Ishikawa (cell line): ENCODE results near the gene SH3TC2.

Experiments
- CEBPB ChIP-seq: IDR thresholded peaks from 2 replicates; pipeline ENCODE4 v1.6.1; 2012
- CREB1 ChIP-seq: IDR thresholded peaks from 2 replicates; pipeline ENCODE4 v1.6.1; 2012; ENCODE audit warnings: low read depth
- EGR1 ChIP-seq: IDR thresholded peaks from 2 replicates; pipeline ENCODE4 v1.6.1; 2012
- EP300 ChIP-seq: IDR thresholded peaks from 2 replicates; pipeline ENCODE4 v1.6.1; 2012; ENCODE audit warnings: borderline replicate concordance
- MAX ChIP-seq: IDR thresholded peaks from 2 replicates; pipeline ENCODE4 v1.6.1; 2012
- NFIC ChIP-seq: IDR thresholded peaks from 2 replicates; pipeline ENCODE4 v1.6.1; 2012
- RAD21 ChIP-seq: IDR thresholded peaks from 2 replicates; pipeline ENCODE4 v1.6.1; 2012; ENCODE audit warnings: low read depth
- REST ChIP-seq: IDR thresholded peaks from 2 replicates; pipeline ENCODE4 v1.6.1; 2012; ENCODE audit warnings: low read depth, mild to moderate bottlenecking
- TAF1 ChIP-seq: IDR thresholded peaks from 2 replicates; pipeline ENCODE4 v1.6.1; 2012; ENCODE audit warnings: low read depth, mild to moderate bottlenecking
- TCF12 ChIP-seq: IDR thresholded peaks from 2 replicates; pipeline ENCODE4 v1.6.1; 2012; ENCODE audit warnings: low read depth
- TEAD4 ChIP-seq: IDR thresholded peaks from 2 replicates; pipeline ENCODE4 v1.6.1; 2012
- USF1 ChIP-seq: IDR thresholded peaks from 2 replicates; pipeline ENCODE4 v1.6.1; 2012
- YY1 ChIP-seq: IDR thresholded peaks from 2 replicates; pipeline ENCODE4 v1.6.1; 2012; ENCODE audit warnings: low read depth
- ZBTB7A ChIP-seq: IDR thresholded peaks from 2 replicates; pipeline ENCODE4 v1.6.1; 2012; ENCODE audit warnings: low read depth

GRCh38 chr5:149042865-149043264, 20.0 kb downstream of the SH3TC2 start:
- TF ChIP-seq NFIC: no peak
- TF ChIP-seq TAF1: no peak
- TF ChIP-seq TEAD4: no peak
- no peak for TF ChIP-seq EP300
- TF ChIP-seq USF1: no peak
- no peak for TF ChIP-seq CEBPB
- TF ChIP-seq ZBTB7A: no peak
- TF ChIP-seq REST: no peak
- TF ChIP-seq YY1: no peak
- no peak for TF ChIP-seq TCF12
- TF ChIP-seq RAD21: no peak
- no peak for TF ChIP-seq MAX
- no peak for TF ChIP-seq CREB1
- no peak for TF ChIP-seq EGR1
